HepG2 (cell line): ENCODE measurements around the gene HTRA2. TPM values are rescaled to one million over a fixed set of nuclear protein-coding genes. Genes with fewer than 3 reads are reported as not detected.

Experiments
- ATAC-seq: fragments of 200-7000 bp; cut with Tn5 transposase; 3 replicates; pipeline ENCODE4 v1.9.1; 2020; ENCODE audit warnings: mild to moderate bottlenecking, moderate library complexity
- BruUV-seq: library from RNA; stranded (reverse); fragments of 400-500 nt; replicated peaks from 2 replicates; lab custom pipeline; 2021; lab: Mats Ljungman, UMichigan
- CTCF ChIA-PET: fragments of 300-600 bp; formaldehyde crosslinking; extraction: SDS; loops from one replicate; lab custom pipeline; 2021; ENCODE audit warnings: low total read pairs, inconsistent platforms, low intra/inter-chr PET ratio; lab: Yijun Ruan, JAX
- POLR2A ChIA-PET: fragments of 350-600 bp; sonication (Branson Sonifier 250); formaldehyde crosslinking; loops from one replicate; lab custom pipeline; 2020; ENCODE audit warnings: antibody characterized with exemption, inconsistent platforms; lab: Yijun Ruan, JAX
- DNase-seq: peaks from one replicate; pipeline ENCODE4 v3.0.0-alpha.2; 2015; ENCODE audit warnings: low spot score
- FAIRE-seq: peaks from 3 replicates; lab custom pipeline; 2011; peaks lifted over from hg19 to GRCh38; lab: Jason Lieb, UNC
- H2AFZ ChIP-seq: one replicate; pipeline ENCODE4 v1.6.1; 2011; ENCODE audit warnings: low read length, inconsistent platforms
- H3K27ac ChIP-seq: fragments of 300-600 bp; 3 replicates; pipeline ENCODE4 v1.8.0; 2011; ENCODE audit warnings: mixed run types, mild to moderate bottlenecking, mixed read lengths, low read length, inconsistent platforms; ENCODE audit not compliant: insufficient read depth; ENCODE audit errors: extremely low read length
- H3K27me3 ChIP-seq, 2 experiments: fragments of 200-600 bp in 1 of 2; 2 replicates in 1 of 2; 3 replicates in 1 of 2; pipeline versions ENCODE4 v1.6.0 to v1.8.0; 2011; ENCODE audit warnings: low read length in 2 of 2, mild to moderate bottlenecking in 2 of 2, moderate library complexity in 2 of 2, inconsistent platforms in 1 of 2; ENCODE audit not compliant: insufficient read depth in 2 of 2, control insufficient read depth in 1 of 2
- H3K36me3 ChIP-seq, 2 experiments: fragments of 200-600 bp in 1 of 2; replicated peaks in 1 of 2; 2 replicates in 1 of 2; 3 replicates in 1 of 2; pipeline versions ENCODE4 v1.5.1 to v1.8.0; 2011; ENCODE audit warnings: low read length in 2 of 2, inconsistent platforms in 1 of 2; ENCODE audit not compliant: insufficient read depth in 2 of 2, control insufficient read depth in 1 of 2
- H3K4me1 ChIP-seq: 2 replicates; pipeline ENCODE4 v1.5.1; 2012; ENCODE audit warnings: low read length, inconsistent platforms; ENCODE audit not compliant: insufficient read depth
- H3K4me2 ChIP-seq: 2 replicates; pipeline ENCODE4 v1.6.0; 2011; ENCODE audit warnings: low read depth, low read length, inconsistent platforms
- H3K4me3 ChIP-seq, 3 experiments: fragments of 200-600 bp in 1 of 3; sonication (generic), shearing (Covaris generic) in 1 of 3; replicated peaks in 1 of 3; 2 replicates each; pipeline ENCODE4 v1.5.1; 2011 to 2016; ENCODE audit warnings: low read length in 3 of 3, inconsistent platforms in 2 of 3, low read depth in 2 of 3, mild to moderate bottlenecking in 2 of 3, control low read depth in 1 of 3, mixed read lengths in 1 of 3; ENCODE audit not compliant: insufficient read depth in 1 of 3
- H3K79me2 ChIP-seq: one replicate; pipeline ENCODE4 v1.6.1; 2011; ENCODE audit warnings: low read length, inconsistent platforms; ENCODE audit not compliant: insufficient read depth
- H3K9ac ChIP-seq: 2 replicates; pipeline ENCODE4 v1.6.0; 2011; ENCODE audit warnings: mild to moderate bottlenecking, low read depth, low read length, inconsistent platforms; ENCODE audit not compliant: insufficient read depth
- H3K9me3 ChIP-seq: 2 replicates; pipeline ENCODE4 v1.5.1; 2012; ENCODE audit warnings: mild to moderate bottlenecking, low read length
- H4K20me1 ChIP-seq: 2 replicates; pipeline ENCODE4 v1.6.0; 2011; ENCODE audit warnings: inconsistent platforms, mild to moderate bottlenecking, low read length, moderate library complexity; ENCODE audit not compliant: insufficient read depth
- DNMT1 ChIP-seq: sonication (generic); formaldehyde crosslinking; IDR thresholded peaks from 2 replicates; pipeline ENCODE4 v1.5.1; 2020; ENCODE audit warnings: mild to moderate bottlenecking, missing genetic modification reagents
- KMT2A ChIP-seq: sonication (generic); formaldehyde crosslinking; IDR thresholded peaks from 2 replicates; pipeline ENCODE4 v1.4.0; 2020; ENCODE audit warnings: missing genetic modification reagents
- ZFAT ChIP-seq: sonication (generic); formaldehyde crosslinking; conservative IDR thresholded peaks from 2 replicates; pipeline ENCODE4 v1.8.1; 2023; ENCODE audit warnings: missing genetic modification reagents, inconsistent platforms
- WGBS: methylation state at CpG from one replicate; pipeline ENCODE4 v1.1.6; 2017; ENCODE audit warnings: low lambda C conversion rate; 5-methylcytosine and 5-hydroxymethylcytosine counted together
- in situ Hi-C: cut with HindIII; loops from 2 replicates; pipeline ENCODE4 v1.10.0; 2017; ENCODE audit warnings: low pct_unique_long_range_greater_than_20kb; ENCODE audit not compliant: extremely low pct_ligation_motif_present
- intact Hi-C: fragments of 100-400 bp; cut with micrococcal nuclease; formaldehyde crosslinking; loops from one replicate; pipeline ENCODE4 v1.10.0; 2022; ENCODE audit not compliant: unreplicated experiment
- polyA plus RNA-seq, 8 experiments: library from polyadenylated mRNA; depleted of rRNA in 3 of 8; stranded (reverse) in 7 of 8; unstranded in 1 of 8; fragments of >200 nt; fragmentation: Illumina TruSeq in 4 of 8; extraction: Trizol in 4 of 8; gene quantifications; 2 replicates each; pipeline versions ENCODE4 v1.2.1 to v1.2.3, GENCODE V29; 2011 to 2016; ENCODE audit warnings: low read depth in 4 of 8, missing spikeins in 1 of 8, mixed read lengths in 1 of 8; ENCODE audit not compliant: insufficient read depth in 1 of 8
- total RNA-seq, 5 experiments: library from RNA; depleted of rRNA; stranded (reverse); fragments of >200 nt; fragmentation: Illumina TruSeq; extraction: Trizol; gene quantifications; 2 replicates each; pipeline ENCODE4 v1.2.3, GENCODE V29; 2016; ENCODE audit warnings: low read depth in 1 of 5
- TF ChIP-seq, protein P1 (sequence below): sonication (generic); formaldehyde crosslinking; IDR thresholded peaks from 2 replicates; pipeline ENCODE4 v1.4.0; 2020; ENCODE audit warnings: missing genetic modification reagents
- TF ChIP-seq, protein P2 (sequence below): IDR thresholded peaks from 2 replicates; pipeline ENCODE4 v1.6.1; 2016; ENCODE audit warnings: low read depth, missing genetic modification reagents, missing compliant biosample characterization
- TF ChIP-seq, protein P3 (sequence below): sonication (generic); formaldehyde crosslinking; IDR thresholded peaks from 2 replicates; pipeline ENCODE4 v1.9.0; 2021; ENCODE audit warnings: mild to moderate bottlenecking, missing genetic modification reagents

The HTRA2 gene
- total and polyA plus RNA-seq, 2 of the 13 experiments (the other 11 are each of a cell fraction or from before 2014, with no cell fraction given): 47.7 to 50.3 TPM

DNA sequence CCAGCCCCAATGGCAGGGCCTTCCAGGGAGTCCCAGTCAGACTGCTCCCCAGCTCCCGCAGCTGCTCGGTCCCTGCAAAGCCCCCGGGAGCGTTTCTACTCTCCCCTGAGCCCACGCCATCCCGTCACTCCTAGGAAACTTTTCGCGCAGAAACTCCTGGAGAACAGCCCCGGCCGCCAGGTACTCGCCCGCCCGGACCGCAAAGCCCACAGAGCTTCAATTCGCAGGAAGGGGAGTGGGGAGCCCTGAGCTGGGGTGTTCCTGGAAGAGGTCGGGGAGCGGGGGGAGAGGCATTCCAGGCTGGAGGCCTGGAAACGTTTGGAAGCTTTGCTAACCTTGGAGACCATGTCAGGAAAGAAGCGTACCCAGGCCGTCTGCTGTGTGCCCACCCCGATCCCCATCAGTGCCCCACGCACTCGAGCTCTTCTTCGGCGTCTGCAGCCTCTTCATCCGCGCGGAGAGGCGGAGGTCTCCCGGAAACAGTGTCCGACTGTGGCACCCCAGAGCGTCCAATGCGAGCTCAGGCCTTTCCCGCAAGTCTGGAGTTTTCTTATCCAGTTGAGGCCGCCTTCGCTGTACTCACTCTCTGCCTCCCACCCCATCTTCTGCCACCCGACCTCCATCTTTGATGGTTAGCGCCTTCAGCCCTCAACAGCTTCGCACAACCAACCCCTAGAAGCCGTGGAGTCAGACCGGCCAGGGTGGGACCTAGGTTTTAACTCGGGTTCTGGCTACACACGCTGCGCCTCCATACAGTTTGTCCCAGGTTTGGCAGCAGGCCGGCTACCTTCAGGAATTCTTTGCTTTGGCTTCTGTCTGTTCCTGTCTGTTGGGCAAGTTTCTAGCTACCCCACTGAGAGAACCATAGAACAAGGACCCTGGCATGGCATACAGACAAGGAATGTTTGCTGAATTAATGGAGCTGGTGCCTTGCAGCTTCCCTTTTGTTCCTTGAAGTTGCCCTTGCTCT is 25.9 kb upstream of the HTRA2 start:
- CTCF ChIA-PET: interaction anchor here (2.9 kb wide), 1 partner anchor 20 kb away, joined by 20 read pairs; the partner anchor contains the start of genes CCDC142 and TTC31
- Histone ChIP-seq H3K27ac (peak overlapping the region; percentile 89), H3K9ac (peak overlapping the region; percentile 83), H2AFZ (no peak overlapping the region), H3K36me3 (no peaks in the 10 kb centered on the region; a peak in 3 of 5 replicates), H4K20me1 (no peaks in the 10 kb centered on the region), H3K79me2 (peaks cover 51% of the 10 kb centered on the region), H3K9me3 (no peaks in the 10 kb centered on the region), H3K4me2 (peak overlapping the region; percentile 92), H3K4me3 (peak overlapping the region; percentile 67 to 86 (median 82)), H3K27me3 (no peaks in the 10 kb centered on the region; a peak in 1 of 5 replicates), H3K4me1 (peaks cover 66% of the 10 kb centered on the region)
- intact Hi-C loops (no loop called here), in situ Hi-C loops (no loop called here)
- FAIRE-seq (no peak), ATAC-seq (peak; percentile 0; the same call in 1 of the 3 replicates), DNase-seq (no peak)
- WGBS: 43% methylated on average over 34 of the region's 45 CpGs
- no TSS peak for BruUV-seq
- POLR2A ChIA-PET: interaction anchor here (1.1 to 16.5 kb wide), 18 partner anchors 9 to 325 kb away, joined by 3 to 795 read pairs (median 14); partner anchors contain the start of genes AUP1, CCDC142, DQX1 and HTRA2
- TF ChIP-seq, protein P1, sequence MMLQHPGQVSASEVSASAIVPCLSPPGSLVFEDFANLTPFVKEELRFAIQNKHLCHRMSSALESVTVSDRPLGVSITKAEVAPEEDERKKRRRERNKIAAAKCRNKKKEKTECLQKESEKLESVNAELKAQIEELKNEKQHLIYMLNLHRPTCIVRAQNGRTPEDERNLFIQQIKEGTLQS (CRISPR knock-in tag): no peak
- TF ChIP-seq, protein P2, sequence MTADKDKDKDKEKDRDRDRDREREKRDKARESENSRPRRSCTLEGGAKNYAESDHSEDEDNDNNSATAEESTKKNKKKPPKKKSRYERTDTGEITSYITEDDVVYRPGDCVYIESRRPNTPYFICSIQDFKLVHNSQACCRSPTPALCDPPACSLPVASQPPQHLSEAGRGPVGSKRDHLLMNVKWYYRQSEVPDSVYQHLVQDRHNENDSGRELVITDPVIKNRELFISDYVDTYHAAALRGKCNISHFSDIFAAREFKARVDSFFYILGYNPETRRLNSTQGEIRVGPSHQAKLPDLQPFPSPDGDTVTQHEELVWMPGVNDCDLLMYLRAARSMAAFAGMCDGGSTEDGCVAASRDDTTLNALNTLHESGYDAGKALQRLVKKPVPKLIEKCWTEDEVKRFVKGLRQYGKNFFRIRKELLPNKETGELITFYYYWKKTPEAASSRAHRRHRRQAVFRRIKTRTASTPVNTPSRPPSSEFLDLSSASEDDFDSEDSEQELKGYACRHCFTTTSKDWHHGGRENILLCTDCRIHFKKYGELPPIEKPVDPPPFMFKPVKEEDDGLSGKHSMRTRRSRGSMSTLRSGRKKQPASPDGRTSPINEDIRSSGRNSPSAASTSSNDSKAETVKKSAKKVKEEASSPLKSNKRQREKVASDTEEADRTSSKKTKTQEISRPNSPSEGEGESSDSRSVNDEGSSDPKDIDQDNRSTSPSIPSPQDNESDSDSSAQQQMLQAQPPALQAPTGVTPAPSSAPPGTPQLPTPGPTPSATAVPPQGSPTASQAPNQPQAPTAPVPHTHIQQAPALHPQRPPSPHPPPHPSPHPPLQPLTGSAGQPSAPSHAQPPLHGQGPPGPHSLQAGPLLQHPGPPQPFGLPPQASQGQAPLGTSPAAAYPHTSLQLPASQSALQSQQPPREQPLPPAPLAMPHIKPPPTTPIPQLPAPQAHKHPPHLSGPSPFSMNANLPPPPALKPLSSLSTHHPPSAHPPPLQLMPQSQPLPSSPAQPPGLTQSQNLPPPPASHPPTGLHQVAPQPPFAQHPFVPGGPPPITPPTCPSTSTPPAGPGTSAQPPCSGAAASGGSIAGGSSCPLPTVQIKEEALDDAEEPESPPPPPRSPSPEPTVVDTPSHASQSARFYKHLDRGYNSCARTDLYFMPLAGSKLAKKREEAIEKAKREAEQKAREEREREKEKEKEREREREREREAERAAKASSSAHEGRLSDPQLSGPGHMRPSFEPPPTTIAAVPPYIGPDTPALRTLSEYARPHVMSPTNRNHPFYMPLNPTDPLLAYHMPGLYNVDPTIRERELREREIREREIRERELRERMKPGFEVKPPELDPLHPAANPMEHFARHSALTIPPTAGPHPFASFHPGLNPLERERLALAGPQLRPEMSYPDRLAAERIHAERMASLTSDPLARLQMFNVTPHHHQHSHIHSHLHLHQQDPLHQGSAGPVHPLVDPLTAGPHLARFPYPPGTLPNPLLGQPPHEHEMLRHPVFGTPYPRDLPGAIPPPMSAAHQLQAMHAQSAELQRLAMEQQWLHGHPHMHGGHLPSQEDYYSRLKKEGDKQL (CRISPR knock-in tag): no peak
- TF ChIP-seq KMT2A (CRISPR knock-in tag): 0 out of 2 replicates have a peak, but pooled peaks have one; percentile 8
- TF ChIP-seq, protein P3, sequence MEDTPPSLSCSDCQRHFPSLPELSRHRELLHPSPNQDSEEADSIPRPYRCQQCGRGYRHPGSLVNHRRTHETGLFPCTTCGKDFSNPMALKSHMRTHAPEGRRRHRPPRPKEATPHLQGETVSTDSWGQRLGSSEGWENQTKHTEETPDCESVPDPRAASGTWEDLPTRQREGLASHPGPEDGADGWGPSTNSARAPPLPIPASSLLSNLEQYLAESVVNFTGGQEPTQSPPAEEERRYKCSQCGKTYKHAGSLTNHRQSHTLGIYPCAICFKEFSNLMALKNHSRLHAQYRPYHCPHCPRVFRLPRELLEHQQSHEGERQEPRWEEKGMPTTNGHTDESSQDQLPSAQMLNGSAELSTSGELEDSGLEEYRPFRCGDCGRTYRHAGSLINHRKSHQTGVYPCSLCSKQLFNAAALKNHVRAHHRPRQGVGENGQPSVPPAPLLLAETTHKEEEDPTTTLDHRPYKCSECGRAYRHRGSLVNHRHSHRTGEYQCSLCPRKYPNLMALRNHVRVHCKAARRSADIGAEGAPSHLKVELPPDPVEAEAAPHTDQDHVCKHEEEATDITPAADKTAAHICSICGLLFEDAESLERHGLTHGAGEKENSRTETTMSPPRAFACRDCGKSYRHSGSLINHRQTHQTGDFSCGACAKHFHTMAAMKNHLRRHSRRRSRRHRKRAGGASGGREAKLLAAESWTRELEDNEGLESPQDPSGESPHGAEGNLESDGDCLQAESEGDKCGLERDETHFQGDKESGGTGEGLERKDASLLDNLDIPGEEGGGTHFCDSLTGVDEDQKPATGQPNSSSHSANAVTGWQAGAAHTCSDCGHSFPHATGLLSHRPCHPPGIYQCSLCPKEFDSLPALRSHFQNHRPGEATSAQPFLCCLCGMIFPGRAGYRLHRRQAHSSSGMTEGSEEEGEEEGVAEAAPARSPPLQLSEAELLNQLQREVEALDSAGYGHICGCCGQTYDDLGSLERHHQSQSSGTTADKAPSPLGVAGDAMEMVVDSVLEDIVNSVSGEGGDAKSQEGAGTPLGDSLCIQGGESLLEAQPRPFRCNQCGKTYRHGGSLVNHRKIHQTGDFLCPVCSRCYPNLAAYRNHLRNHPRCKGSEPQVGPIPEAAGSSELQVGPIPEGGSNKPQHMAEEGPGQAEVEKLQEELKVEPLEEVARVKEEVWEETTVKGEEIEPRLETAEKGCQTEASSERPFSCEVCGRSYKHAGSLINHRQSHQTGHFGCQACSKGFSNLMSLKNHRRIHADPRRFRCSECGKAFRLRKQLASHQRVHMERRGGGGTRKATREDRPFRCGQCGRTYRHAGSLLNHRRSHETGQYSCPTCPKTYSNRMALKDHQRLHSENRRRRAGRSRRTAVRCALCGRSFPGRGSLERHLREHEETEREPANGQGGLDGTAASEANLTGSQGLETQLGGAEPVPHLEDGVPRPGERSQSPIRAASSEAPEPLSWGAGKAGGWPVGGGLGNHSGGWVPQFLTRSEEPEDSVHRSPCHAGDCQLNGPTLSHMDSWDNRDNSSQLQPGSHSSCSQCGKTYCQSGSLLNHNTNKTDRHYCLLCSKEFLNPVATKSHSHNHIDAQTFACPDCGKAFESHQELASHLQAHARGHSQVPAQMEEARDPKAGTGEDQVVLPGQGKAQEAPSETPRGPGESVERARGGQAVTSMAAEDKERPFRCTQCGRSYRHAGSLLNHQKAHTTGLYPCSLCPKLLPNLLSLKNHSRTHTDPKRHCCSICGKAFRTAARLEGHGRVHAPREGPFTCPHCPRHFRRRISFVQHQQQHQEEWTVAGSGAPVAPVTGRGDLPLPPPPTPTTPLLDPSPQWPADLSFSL: 0 out of 2 replicates have a peak, but pooled peaks have one; percentile 8
- peak; percentile 27; the same call in 1 of the 2 replicates for TF ChIP-seq ZFAT (CRISPR knock-in tag)
- no peak for TF ChIP-seq DNMT1 (CRISPR knock-in tag)
